HepG2 (cell line): Measurements from ENCODE around the gene ZNF341. TPM values are rescaled to one million over a fixed set of nuclear protein-coding genes. Genes with fewer than 3 reads are reported as not detected.

ENCODE experiments used
- DMAP1 ChIP-seq: IDR thresholded peaks from 2 replicates; pipeline ENCODE4 v1.6.1; 2016
- DRAP1 ChIP-seq: IDR thresholded peaks from 2 replicates; pipeline ENCODE4 v1.6.1; 2016; ENCODE audit warnings: missing genetic modification reagents, missing compliant biosample characterization
- ETS1 ChIP-seq: sonication (generic); formaldehyde crosslinking; IDR thresholded peaks from 2 replicates; pipeline ENCODE4 v1.4.0; 2020; ENCODE audit warnings: missing genetic modification reagents
- FOXO1 ChIP-seq: sonication (generic); formaldehyde crosslinking; IDR thresholded peaks from 2 replicates; pipeline ENCODE4 v1.4.0; 2020; ENCODE audit warnings: missing genetic modification reagents
- FOXP4 ChIP-seq: sonication (generic); formaldehyde crosslinking; IDR thresholded peaks from 2 replicates; pipeline ENCODE4 v1.4.0; 2020; ENCODE audit warnings: missing genetic modification reagents
- GMEB2 ChIP-seq: IDR thresholded peaks from 2 replicates; pipeline ENCODE4 v1.6.1; 2016; ENCODE audit warnings: missing biosample characterization, missing genetic modification reagents, low read depth
- HNF1B ChIP-seq: sonication (generic); formaldehyde crosslinking; IDR thresholded peaks from 2 replicates; pipeline ENCODE4 v1.5.1; 2020; ENCODE audit warnings: mild to moderate bottlenecking, moderate library complexity, missing genetic modification reagents
- HNRNPUL1 ChIP-seq: fragments of 200-400 bp; formaldehyde crosslinking; IDR thresholded peaks from 2 replicates; pipeline ENCODE4 v1.6.1; 2017; ENCODE audit warnings: low read depth, mild to moderate bottlenecking, low read length, moderate library complexity
- PITX1 ChIP-seq: sonication (generic); formaldehyde crosslinking; IDR thresholded peaks from 2 replicates; pipeline ENCODE4 v1.5.1; 2020; ENCODE audit warnings: mild to moderate bottlenecking, missing genetic modification reagents
- RARA ChIP-seq: IDR thresholded peaks from 2 replicates; pipeline ENCODE4 v1.6.1; 2016; ENCODE audit warnings: missing genetic modification reagents, missing compliant biosample characterization
- WIZ ChIP-seq: sonication (generic); formaldehyde crosslinking; IDR thresholded peaks from 2 replicates; pipeline ENCODE4 v1.5.1; 2020; ENCODE audit warnings: mild to moderate bottlenecking, missing genetic modification reagents
- ZHX1 ChIP-seq: sonication (generic); formaldehyde crosslinking; IDR thresholded peaks from 2 replicates; pipeline ENCODE4 v1.8.1; 2022; ENCODE audit warnings: low read depth, mild to moderate bottlenecking, missing genetic modification reagents
- ZNF124 ChIP-seq: sonication (generic); formaldehyde crosslinking; IDR thresholded peaks from 2 replicates; pipeline ENCODE4 v1.4.0; 2020; ENCODE audit warnings: missing genetic modification reagents
- ZNF547 ChIP-seq: sonication (generic); formaldehyde crosslinking; IDR thresholded peaks from 2 replicates; pipeline ENCODE4 v1.5.1; 2020; ENCODE audit warnings: mild to moderate bottlenecking, missing genetic modification reagents
- ZNF790 ChIP-seq: sonication (generic); formaldehyde crosslinking; IDR thresholded peaks from 2 replicates; pipeline ENCODE4 v1.8.0; 2022; ENCODE audit warnings: missing genetic modification reagents, mild to moderate bottlenecking, borderline replicate concordance
- polyA plus RNA-seq, 8 experiments: library from polyadenylated mRNA; depleted of rRNA in 3 of 8; stranded (reverse) in 7 of 8; unstranded in 1 of 8; fragments of >200 nt; fragmentation: Illumina TruSeq in 4 of 8; extraction: Trizol in 4 of 8; gene quantifications; 2 replicates each; pipeline versions ENCODE4 v1.2.1 to v1.2.3, GENCODE V29; 2011 to 2016; ENCODE audit warnings: low read depth in 4 of 8, missing spikeins in 1 of 8, mixed read lengths in 1 of 8; ENCODE audit not compliant: insufficient read depth in 1 of 8
- total RNA-seq, 5 experiments: library from RNA; depleted of rRNA; stranded (reverse); fragments of >200 nt; fragmentation: Illumina TruSeq; extraction: Trizol; gene quantifications; 2 replicates each; pipeline ENCODE4 v1.2.3, GENCODE V29; 2016; ENCODE audit warnings: low read depth in 1 of 5

ZNF341 gene
- total and polyA plus RNA-seq, 2 of the 13 experiments (the other 11 are each of a cell fraction or from before 2014, with no cell fraction given) = 1.1 to 2.2 TPM

GRCh38 chr20:33733654-33734576, 2.1 kb downstream of the ZNF341 start (continued):
- no peak for TF ChIP-seq GMEB2
- TF ChIP-seq WIZ (CRISPR knock-in tag) = no peak
- TF ChIP-seq ZNF124 (CRISPR knock-in tag) = peak; percentile 49; the same call in 1 of the 2 replicates
- no peak for TF ChIP-seq ETS1 (CRISPR knock-in tag)
- no peak for TF ChIP-seq ZHX1 (CRISPR knock-in tag)
- TF ChIP-seq ZNF790 = no peak
- peak; percentile 71; the same call in 1 of the 2 replicates for TF ChIP-seq DRAP1 (CRISPR knock-in tag)
- peak; percentile 26; the same call in 1 of the 2 replicates for TF ChIP-seq HNF1B (CRISPR knock-in tag)
- 0 out of 2 replicates have a peak, but pooled peaks have one; percentile 17 for TF ChIP-seq ZNF547 (CRISPR knock-in tag)
- peak; percentile 58; the same call in 1 of the 2 replicates for TF ChIP-seq PITX1
- peak; percentile 71 for TF ChIP-seq FOXP4 (CRISPR knock-in tag)
- TF ChIP-seq FOXO1 (CRISPR knock-in tag) = peak; percentile 27; the same call in 1 of the 2 replicates
- peak; percentile 80 for TF ChIP-seq RARA (CRISPR knock-in tag)
- TF ChIP-seq HNRNPUL1 = no peak
- peak; percentile 69; the same call in 1 of the 2 replicates for TF ChIP-seq DMAP1
